Measurements from ENCODE around the gene PRKAR2A. TPM values are rescaled to one million over a fixed set of nuclear protein-coding genes. Genes with fewer than 3 reads are reported as not detected.

The PRKAR2A gene
- total and polyA plus RNA-seq, 9 of the 15 experiments (the other 6 are each of a cell fraction or from before 2014, with no cell fraction given): 15.9 to 84.5 (median 37.6) TPM

DNA sequence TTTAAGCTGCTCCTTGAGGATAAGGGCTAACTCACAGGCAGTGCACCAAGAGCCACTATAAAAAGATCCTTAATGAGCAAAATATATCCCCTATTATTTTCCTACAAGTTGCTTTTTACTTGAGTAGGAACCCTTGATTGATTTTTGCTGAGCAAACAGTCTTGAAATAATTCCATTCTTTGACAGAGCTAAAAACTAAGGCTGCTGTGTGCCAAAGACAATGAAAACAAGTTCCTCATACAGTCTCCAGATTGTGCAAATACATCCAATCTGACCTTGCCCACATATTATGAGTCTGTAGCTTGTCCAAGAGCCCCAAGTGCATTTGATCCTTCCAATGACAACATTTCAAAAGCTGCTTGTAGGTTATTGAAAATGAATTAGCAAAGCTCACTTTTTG is 15.0 kb downstream of the PRKAR2A start:
- FAIRE-seq (no peak), ATAC-seq (no peak), DNase-seq (ENCODE audit: extremely low read depth in 1 of 4, low spot score in 3 of 4) (no peak)
- peaks cover 42% of the 10 kb centered on the region for H3K79me2 ChIP-seq (ENCODE audit: control insufficient read depth, insufficient read depth, low read length)
- no TSS peak for BruUV-seq (replicated peaks)
- no peak overlapping the region for H3K4me2 ChIP-seq (ENCODE audit: insufficient read depth, low read length)
- no peaks in the 10 kb centered on the region for H3K36me3 ChIP-seq (ENCODE audit: control insufficient read depth, insufficient read depth, low read length)
- no peaks in the 10 kb centered on the region for H3K9me3 ChIP-seq (replicated peaks; ENCODE audit: control insufficient read depth, insufficient read depth, low read depth, low read length)
- no peak overlapping the region for H3K9ac ChIP-seq (ENCODE audit: insufficient read depth in 1 of 2, low read depth in 2 of 2, low read length in 2 of 2)
- H2AFZ ChIP-seq (ENCODE audit: low read depth, low read length): no peak overlapping the region
- H3K27me3 ChIP-seq (ENCODE audit: control insufficient read depth in 2 of 2, insufficient read depth in 2 of 2, low read length in 2 of 2): no peaks in the 10 kb centered on the region
- no peaks in the 10 kb centered on the region for H3K9me1 ChIP-seq (ENCODE audit: control insufficient read depth, insufficient read depth, low read length)
- no peak overlapping the region for H3K27ac ChIP-seq (ENCODE audit: extremely low read depth, low read depth, low read length)
- ChIA-PET POLR2A (no interaction called here), CTCF (ENCODE audit: low intra/inter-chr PET ratio) (no interaction called here)
- no peaks in the 10 kb centered on the region for H4K20me1 ChIP-seq (replicated peaks; ENCODE audit: control insufficient read depth, insufficient read depth, low read length)
- intact Hi-C loops (cut with micrococcal nuclease): no loop called here
- peaks cover 3 to 6% of the 10 kb centered on the region in 2 experiments; a peak in 2 of 5 replicates for H3K4me1 ChIP-seq (replicated peaks in 1 of 2; ENCODE audit: control insufficient read depth in 2 of 2, insufficient read depth in 2 of 2, low read length in 2 of 2)
- no peak overlapping the region for H3K4me3 ChIP-seq
- in situ Hi-C loops (cut with MboI): no loop called here
- TF ChIP-seq FOS (IDR thresholded peaks at IDR 0.05; ENCODE audit: extremely low read depth, insufficient read length) (no peak), ZNF3 (CRISPR knock-in tag; IDR thresholded peaks at IDR 0.05) (no peak), GABPA (tag; conservative IDR thresholded peaks at IDR 0.05; ENCODE audit: low read depth) (no peak), STAT5B (CRISPR knock-in tag; IDR thresholded peaks at IDR 0.05) (no peak), C11orf30 (IDR thresholded peaks at IDR 0.05; ENCODE audit: low read depth) (peak; percentile 50), NR4A1 (CRISPR knock-in tag; IDR thresholded peaks at IDR 0.05) (no peak), NR4A1 (tag; IDR thresholded peaks at IDR 0.05) (no peak), SPI1 (IDR thresholded peaks at IDR 0.05; ENCODE audit: borderline replicate concordance, low read depth, low read length) (no peak), SP2 (IDR thresholded peaks at IDR 0.05; ENCODE audit: extremely low read depth, low read depth, low read length, poor library complexity, severe bottlenecking) (no peak), ZNF316 (IDR thresholded peaks at IDR 0.05) (peak; percentile 70), MAFF (IDR thresholded peaks at IDR 0.05; ENCODE audit: low read length) (peak; percentile 27; the same call in 1 of the 2 replicates), RAD21 (CRISPR knock-in tag; conservative IDR thresholded peaks at IDR 0.05 in 1 of 2, IDR thresholded peaks at IDR 0.05 in 1 of 2) (no peak), TEAD2 (tag; IDR thresholded peaks at IDR 0.05) (no peak), ZNF133 (CRISPR knock-in tag; IDR thresholded peaks at IDR 0.05) (no peak), PHB (CRISPR knock-in tag; IDR thresholded peaks at IDR 0.05) (no peak), MAFG (tag; conservative IDR thresholded peaks at IDR 0.05) (peak; percentile 21; the same call in 1 of the 2 replicates)
- TF ChIP-seq, protein P1, sequence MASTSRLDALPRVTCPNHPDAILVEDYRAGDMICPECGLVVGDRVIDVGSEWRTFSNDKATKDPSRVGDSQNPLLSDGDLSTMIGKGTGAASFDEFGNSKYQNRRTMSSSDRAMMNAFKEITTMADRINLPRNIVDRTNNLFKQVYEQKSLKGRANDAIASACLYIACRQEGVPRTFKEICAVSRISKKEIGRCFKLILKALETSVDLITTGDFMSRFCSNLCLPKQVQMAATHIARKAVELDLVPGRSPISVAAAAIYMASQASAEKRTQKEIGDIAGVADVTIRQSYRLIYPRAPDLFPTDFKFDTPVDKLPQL (IDR thresholded peaks at IDR 0.05; ENCODE audit: extremely low read depth, insufficient read length): no peak
- TF ChIP-seq, protein P2, sequence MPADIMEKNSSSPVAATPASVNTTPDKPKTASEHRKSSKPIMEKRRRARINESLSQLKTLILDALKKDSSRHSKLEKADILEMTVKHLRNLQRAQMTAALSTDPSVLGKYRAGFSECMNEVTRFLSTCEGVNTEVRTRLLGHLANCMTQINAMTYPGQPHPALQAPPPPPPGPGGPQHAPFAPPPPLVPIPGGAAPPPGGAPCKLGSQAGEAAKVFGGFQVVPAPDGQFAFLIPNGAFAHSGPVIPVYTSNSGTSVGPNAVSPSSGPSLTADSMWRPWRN (IDR thresholded peaks at IDR 0.05; ENCODE audit: low read depth): no peak
- TF ChIP-seq, protein P3, sequence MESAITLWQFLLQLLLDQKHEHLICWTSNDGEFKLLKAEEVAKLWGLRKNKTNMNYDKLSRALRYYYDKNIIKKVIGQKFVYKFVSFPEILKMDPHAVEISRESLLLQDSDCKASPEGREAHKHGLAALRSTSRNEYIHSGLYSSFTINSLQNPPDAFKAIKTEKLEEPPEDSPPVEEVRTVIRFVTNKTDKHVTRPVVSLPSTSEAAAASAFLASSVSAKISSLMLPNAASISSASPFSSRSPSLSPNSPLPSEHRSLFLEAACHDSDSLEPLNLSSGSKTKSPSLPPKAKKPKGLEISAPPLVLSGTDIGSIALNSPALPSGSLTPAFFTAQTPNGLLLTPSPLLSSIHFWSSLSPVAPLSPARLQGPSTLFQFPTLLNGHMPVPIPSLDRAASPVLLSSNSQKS (CRISPR knock-in tag; IDR thresholded peaks at IDR 0.05): no peak
- TF ChIP-seq, protein P4, sequence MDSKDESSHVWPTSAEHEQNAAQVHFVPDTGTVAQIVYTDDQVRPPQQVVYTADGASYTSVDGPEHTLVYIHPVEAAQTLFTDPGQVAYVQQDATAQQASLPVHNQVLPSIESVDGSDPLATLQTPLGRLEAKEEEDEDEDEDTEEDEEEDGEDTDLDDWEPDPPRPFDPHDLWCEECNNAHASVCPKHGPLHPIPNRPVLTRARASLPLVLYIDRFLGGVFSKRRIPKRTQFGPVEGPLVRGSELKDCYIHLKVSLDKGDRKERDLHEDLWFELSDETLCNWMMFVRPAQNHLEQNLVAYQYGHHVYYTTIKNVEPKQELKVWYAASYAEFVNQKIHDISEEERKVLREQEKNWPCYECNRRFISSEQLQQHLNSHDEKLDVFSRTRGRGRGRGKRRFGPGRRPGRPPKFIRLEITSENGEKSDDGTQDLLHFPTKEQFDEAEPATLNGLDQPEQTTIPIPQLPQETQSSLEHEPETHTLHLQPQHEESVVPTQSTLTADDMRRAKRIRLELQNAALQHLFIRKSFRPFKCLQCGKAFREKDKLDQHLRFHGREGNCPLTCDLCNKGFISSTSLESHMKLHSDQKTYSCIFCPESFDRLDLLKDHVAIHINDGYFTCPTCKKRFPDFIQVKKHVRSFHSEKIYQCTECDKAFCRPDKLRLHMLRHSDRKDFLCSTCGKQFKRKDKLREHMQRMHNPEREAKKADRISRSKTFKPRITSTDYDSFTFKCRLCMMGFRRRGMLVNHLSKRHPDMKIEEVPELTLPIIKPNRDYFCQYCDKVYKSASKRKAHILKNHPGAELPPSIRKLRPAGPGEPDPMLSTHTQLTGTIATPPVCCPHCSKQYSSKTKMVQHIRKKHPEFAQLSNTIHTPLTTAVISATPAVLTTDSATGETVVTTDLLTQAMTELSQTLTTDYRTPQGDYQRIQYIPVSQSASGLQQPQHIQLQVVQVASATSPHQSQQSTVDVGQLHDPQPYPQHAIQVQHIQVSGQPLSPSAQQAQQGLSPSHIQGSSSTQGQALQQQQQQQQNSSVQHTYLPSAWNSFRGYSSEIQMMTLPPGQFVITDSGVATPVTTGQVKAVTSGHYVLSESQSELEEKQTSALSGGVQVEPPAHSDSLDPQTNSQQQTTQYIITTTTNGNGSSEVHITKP (IDR thresholded peaks at IDR 0.05; ENCODE audit: partially characterized antibody): no peak

Data from K562 (cell line).